ENCODE measurements around the gene PRICKLE2.

Gene PRICKLE2

DNA sequence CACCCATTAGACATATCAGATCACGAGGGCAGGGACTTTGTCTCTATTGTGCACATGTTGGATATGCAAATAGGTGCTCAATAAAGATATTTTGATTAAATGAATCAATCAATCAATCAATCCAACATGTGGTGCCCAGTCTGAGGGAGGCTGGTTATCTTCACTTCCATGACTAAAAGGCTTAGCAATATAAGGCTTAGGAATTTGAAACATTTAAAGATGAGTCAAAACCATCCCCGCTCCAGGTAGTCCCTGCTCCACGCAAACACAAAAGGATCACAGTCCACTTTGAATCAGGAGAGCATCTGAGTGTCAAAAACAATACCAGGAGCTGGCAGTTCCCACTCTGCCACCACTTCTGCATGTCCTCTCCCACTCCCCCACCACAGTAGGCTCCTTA, 25.8 kb upstream of the PRICKLE2 start:
- no peak for DNase-seq

DNA sequence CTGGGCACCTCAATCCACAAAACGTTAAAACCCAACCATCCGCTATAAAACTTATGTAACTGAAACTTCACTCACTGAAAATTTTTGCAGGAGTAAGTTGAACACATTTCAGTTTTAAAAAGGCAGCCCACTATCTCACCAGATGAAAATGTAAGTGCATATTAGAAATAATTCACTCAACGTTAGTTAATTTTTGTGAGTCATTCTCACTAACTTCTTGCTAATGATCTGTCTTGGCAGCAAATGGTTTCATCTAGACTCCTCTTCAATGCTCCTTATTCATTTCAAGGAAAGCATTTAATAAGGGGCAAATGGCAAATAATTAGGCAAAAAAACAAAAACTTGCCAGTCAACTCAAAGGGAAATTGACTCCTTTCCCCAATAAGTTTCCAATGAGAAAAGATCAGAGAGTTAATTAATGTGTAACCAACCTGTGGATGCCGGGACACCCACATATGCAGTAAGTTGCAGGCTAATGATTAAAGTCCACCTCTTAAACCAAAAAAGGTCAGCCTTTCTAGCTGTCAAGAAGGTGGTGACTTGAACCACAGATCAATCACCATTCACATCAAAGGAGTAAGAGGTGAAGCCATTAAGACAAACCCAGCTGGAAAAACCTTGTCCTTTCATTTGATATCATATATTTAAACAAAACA, 22.9 kb upstream of the PRICKLE2 start:
- no peak for DNase-seq

DNA sequence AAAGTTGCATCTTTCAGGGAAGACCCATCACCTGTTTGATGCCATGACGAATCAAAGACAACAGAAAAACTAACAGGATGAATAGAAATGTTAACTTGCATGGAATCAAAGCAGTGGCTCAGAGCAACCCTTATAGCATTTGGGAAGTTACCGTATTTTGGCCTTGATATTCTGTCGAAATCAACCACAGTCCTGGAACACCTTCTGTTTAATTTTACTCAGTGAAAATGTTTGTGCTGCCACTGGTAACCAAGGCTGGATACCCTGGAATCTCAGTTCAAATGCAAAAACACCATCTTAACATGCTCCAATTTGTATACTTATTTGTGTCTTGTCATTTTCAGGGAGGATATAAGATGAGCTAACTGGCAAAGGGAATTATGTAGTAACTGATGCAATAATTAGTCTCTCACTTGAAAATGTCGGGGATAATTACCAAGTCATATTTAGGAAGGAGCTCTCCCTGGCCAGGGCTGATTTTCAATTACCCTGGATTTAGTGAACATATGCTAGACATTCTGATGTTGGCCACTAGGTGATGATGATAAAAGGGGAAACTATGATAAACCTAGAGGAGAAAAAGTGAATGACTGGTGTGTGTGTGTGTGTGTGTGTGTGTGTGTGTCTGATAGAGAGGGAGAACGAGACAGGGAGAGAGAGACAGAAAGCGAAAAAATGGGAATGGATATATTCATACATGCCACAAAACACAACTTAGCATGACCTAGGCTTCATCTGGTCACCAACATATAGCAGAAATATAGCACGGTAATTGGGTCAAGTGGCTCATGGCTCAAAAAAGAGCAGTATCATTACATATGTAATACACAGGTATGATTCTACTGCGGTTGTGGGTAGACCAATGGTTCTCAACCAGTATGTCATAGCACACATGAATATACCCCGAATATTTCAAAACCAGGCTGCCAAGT, 19.0 kb upstream of the PRICKLE2 start:
- no peak for DNase-seq

DNA sequence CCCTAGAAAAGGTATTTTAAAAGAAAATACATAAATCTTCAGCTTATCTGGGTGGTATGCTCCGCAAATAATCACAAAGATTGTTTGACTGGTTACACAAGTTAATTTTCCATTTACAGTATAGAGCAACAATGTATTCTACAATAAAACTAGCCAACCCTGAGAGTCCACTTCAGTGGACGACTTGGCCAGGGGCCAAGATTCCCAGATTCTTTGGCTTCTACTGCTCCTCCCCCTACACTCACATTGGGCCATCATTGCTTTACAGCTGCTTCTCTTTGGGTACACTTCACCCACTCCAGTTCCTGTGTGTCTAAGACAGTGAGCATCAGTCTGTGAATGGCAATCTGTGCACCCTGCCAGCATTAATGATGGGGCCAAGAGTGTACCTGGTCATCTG, 17.2 kb upstream of the PRICKLE2 start:
- no peak for DNase-seq

DNA sequence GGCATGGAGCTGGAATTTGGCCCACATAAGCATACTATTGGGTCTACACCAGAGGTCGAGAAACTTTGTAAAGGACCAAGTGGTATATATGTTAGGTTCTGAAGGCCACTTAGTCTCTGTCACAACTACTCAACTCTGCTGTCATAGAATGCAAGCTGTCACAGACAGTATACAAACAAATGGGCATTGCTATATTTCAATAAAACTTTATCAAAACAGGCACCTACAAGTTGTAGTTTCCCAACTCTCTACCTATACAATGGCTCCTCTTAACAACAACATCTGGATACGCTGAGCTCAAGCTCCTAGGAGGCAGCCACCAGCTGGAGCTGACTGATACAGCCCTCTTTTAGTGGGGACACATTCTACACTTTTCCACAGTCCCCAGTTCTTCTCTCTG, 15.7 kb upstream of the PRICKLE2 start:
- DNase-seq, result no peak

DNA sequence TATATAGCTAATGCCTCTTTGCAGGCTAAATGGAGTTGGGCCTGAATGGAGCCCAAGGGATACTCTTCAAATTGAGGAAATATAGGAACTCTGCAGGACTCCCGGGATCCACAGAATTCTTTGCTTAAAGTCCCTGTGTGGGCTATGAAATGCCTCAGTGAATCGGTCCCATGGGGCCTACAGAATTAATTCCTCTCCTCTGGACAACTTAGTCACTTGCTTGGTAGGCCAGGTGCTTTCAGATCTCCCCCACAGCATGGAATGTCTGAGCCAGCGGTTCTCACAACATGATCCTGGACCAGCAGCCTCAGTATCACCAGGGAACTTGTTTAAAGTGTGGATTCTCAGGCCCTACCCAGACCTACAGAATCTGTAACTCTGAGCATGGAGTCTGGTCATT, 15.1 kb upstream of the PRICKLE2 start:
- no peak for DNase-seq

DNA sequence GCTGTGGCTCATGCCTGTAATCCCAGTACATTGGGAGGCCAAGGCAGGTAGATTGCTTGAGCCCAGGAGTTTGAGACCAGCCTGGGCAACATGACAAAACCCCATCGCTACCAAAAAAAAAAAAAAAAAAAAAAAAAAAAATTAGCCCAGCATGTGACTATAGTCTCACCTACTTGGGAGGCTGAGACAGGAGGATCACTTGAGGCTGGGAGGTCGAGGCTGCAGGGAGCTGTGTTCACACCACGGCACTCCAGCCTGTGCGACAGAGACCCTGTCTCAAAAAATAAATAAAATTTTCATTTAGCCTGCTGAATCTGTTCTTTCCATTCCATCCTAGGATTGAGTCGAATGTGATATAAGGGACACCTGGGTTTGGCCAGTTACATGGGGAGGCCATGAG, 14.6 kb upstream of the PRICKLE2 start:
- no peak for DNase-seq

DNA sequence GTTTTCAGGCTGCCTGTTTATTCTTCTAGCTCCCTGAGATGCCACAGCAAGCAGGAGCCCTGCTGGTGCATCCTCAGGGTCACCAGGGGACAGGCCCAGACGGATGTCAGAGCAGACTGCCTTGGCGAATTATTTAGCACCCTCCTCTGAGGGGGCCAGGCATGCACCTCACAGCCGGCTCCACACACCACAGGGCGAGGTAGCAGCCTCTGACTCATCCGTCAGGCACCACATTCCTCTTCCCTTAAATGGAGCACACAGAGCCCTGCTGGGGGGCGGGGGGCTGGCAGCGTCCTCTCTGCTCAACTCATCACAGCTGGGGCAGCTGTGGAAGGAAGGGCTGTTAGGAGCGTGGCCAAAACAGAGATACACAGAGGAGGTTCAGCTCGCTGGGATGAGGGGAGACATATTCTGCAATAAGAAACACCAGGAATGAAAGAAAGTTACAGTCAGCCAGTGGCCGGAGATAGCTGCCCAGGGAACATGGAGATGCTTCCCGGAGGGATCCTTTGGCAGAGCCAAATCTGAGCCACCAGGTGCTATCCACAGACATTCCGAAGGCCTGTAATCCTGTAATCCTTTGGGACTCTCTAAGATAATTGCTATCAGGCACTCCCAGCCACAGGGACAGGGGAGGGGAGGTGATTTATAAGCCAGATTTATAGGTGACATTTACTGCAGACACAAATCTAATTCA, 13.9 kb upstream of the PRICKLE2 start:
- no peak for DNase-seq

DNA sequence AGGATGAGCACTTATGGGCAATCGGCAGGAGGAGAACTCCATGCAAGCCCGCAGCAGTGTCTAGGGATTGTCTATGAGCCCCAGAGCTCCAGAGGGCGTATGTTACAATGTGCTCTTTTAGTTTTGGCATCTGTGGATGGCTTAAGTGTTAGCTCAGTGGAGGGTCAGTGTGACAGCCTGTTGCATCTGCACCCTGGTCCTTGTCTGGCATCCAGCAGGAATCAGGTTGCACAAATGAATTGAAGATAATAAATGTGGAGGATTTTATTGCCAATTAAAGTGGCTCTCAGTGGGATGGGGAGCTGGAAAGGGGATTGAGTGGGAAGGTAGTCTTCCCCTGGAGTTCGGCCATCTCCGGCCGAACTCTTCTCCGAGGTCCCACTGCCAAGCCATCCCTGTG, 11.8 kb upstream of the PRICKLE2 start:
- no peak for DNase-seq

DNA sequence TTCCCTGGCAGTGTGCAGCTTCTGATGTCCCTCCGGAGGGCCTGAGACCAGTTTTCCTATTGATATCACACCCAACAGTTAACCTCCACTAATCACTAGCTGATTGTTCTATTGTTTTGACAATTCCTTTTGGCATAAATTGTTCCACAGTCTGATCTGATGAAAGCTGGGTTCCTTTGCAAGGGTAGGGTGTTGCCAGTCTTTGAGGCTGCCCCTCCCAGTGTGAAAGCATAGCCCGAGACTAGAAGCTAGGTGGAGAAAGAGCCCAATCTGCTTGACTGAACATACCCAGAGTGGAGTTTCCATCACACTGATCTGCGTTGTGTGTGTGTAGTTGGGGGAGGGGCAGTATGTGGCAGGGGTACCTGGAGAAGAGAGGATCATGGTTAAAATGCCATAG, 10.3 kb upstream of the PRICKLE2 start:
- DNase-seq, result no peak

DNA sequence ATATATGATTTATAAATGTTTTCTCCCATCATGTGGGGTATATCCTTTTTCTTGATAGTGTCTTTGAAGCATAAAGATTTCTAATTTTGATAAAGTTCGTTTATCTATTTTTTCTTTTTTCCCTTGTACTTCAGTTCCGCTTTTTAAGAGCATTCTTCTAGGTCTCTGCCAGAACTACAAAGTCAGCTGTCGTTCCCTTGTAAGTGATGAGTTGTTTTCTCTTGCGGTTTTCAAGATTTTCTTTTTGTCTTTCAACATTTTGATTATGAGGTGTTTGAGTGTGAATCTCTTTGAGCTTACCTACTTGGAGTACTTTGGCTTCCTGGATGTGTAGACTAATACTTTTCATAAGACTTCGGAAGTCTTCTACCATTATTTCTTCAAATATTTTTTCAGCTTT, 9.3 kb upstream of the PRICKLE2 start:
- DNase-seq, result no peak

DNA sequence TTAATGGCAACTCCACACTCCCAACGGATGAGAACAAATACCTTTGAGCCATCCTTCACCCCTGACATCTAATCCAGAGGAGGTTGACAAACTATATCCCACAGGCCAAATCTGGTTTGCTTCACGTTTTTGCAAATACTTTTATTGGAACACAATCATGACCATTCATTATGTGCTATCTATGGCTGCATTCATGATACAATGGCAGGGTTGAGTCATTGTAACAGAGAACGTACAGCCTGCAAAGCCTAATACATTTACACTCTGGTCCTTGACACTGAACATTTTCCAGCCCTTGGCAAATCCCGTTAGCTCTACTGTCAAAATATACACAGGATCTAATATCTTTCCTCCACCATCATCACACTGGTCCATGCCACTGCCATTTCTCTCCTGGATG, 7.6 kb upstream of the PRICKLE2 start:
- DNase-seq, result no peak

DNA sequence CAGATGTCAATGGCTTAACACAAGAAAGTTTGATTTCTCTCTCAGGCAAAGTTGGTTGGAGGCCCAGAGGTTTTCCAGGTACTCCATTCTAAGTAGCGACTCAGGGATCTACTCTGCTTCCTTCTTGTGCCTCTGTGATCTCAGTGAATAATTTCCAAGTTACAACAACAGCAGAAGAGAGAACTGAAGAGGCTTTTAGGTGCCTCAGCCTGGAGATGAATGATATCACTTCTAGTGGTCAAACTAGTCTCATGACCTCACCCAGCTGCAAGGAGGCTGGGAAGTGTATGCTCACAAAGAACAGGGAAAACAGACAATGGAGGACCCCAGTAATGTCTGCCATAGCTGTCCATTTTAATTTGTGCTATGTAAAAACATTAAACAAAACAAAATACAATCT, 4.6 kb upstream of the PRICKLE2 start:
- DNase-seq, result no peak

DNA sequence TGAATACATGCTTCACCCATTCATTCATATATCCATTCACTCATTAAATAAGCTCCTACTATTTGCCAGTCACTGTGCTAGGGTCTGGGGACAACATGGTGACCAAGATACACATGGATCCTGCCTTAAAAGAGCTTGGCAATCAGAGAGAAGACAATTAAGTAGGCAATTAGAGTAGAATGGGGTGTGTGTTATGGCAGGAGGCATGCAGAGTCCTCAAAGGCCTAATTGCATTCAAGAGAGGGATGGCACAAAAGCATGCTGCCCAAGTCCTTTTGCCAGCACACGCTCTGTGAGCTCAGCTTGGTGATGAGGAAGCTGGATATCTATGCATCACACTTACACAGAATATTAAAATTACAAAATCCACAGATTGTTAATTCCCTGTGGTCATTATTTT, 2.8 kb upstream of the PRICKLE2 start:
- no peak for DNase-seq

DNA sequence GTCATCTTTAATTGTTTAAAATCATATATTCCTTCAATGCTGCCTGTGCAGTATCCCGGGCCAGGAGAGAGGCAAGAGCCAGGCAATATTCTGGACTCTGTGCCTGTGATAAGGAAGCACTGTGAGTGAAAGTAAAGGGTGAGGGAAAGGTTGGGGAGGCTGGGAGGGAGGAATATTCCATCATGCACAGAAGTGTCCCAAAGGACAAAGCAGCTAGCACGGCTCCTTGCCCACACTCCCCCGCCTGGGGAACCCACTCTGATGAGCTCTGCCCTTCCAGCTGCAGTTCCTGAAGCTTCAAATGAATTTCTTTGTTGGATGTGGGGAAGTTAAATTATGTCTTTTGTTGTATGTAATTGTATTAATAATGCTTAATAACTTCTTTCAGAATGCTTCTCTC, 1.5 kb upstream of the PRICKLE2 start:
- no peak for DNase-seq

DNA sequence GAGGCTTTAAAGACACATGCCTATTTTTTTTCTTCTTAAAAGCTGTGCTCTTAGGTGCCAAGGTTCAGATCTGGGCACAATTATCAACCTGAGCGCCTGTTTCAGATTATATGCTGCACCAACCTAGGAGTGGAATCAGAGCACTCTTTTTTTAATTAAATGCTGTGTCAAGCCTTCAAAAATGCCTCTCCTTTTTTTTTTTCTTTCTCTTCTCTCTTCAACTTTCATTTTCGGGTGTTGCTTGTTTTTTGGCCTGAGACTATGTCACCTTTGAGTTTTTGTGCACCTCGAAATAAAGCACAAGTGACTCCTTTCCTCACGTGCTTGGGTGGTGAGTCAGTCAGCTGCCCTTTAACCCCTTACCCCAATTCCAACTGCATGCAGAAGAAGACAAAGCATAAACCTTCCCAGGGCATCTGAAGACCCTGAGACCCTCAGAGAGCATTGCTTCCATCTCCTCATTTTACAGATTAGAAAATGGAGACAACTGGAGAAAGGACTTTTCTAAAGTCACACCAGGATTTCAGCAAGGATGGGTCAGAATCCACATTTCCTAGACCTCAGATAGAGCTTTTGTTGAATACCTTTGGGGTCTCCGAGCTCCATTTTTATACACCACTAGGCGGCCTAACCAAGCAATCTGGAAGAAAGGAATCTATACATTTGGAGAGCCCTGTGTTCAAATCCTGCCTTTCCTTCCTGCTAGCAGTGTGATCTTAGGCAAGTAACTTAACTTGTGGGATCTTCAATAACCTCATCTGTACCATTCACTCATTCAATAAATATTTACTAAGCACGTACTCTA, 631 bp upstream of the PRICKLE2 start:
- no peak for DNase-seq

DNA sequence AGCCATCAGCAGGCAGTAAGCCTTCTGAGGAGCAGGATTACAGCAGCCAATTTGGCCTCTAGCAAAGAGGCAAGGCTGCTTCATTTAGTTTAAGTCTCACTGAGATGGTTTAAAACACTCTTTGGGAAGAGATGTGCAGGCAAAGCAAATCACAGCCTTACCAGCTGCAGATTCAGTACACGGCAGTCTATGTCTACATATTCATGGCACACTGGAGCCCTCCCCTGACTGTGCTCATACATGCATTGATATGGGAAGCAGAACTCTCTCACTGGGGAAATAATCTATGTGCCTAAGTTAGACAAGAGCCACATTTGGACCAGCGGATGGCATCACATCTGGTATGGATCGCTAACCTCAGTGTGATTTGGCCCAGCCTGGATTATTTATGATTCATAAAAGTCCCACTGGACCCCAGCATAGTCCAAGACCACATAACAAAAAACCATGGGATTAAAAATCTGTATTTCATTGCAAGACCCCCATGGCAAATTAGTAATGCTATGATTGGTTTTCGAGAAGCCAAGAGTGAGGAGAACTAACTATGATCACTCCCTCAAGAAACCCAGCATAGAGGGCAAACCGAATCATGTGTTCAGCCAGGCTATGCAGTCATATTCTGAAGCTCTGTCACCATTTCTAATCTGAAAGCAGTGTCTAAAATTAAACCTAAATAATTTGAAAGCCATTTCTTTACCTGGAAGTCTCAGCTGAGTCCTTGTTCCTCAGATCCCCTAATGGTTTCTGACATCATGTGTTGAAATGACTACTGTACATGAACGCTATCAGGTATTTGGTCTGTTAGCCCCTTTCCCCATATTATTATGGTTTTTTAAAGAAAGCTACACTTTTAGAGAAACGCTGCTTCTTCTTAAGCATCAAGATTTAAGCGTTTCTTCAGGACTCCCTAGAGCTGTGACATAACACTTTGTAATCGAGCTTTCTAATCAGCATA, 1.2 kb downstream of the PRICKLE2 start:
- no peak for DNase-seq

DNA sequence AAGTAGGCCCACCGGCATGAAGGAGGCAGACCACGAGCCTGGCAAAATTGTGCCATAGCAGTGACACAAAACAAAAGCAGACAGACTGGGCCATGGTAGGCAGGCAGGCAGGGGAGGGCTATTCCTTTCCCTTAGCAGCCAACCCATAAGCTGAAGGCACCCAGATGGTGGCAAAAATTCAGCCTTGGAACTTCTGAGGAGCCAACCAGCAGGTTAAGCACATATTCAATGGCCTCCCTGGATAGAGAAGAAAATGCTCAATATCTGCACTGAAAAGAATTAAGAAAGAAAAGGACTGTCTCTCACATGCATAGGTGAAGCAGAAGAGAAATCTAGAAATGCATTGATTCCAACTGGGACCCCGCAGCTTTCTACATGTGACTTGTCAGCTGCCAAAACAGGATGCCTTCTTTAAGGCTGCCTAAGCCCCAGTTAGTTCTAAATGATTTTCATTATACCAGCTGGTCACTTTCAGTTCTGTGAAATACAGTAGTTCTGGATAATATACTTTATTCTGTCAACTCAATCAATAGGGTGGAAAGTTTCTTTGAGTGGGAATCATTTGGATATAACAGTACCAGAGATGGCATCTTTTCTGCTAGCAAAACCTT, 2.7 kb downstream of the PRICKLE2 start:
- no peak for DNase-seq

DNA sequence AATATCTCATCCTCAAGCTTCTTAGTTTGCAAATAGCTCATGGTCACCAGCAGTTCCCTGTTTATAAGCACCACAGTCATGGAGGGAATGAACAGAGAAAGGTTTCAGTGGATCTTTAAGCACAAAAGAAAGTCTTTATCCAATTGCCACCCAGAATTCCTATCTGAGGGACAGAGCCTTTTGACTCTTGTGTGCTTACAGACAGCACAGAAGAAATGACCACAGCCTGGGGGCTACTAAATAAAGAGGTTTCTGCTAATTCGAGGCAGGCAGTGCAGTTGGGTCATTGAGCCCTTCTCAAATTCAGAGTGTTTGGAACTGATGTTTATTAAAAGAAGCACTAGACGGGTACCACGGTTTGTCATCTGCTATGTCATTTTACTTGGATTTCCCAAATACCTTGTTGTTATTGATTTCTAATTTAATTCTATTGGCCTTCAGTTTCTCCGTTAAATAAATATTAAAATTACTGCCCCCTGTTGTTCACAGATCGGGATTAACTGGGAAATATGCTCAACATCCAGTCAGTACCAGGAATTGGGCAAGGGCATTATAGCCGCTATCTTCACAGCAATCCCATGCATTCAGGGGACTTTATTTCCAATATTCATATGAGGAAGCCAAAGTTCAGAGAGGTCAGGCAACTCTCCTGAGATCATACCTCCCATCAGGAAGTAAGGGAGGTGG, 3.6 kb downstream of the PRICKLE2 start:
- DNase-seq, result no peak

DNA sequence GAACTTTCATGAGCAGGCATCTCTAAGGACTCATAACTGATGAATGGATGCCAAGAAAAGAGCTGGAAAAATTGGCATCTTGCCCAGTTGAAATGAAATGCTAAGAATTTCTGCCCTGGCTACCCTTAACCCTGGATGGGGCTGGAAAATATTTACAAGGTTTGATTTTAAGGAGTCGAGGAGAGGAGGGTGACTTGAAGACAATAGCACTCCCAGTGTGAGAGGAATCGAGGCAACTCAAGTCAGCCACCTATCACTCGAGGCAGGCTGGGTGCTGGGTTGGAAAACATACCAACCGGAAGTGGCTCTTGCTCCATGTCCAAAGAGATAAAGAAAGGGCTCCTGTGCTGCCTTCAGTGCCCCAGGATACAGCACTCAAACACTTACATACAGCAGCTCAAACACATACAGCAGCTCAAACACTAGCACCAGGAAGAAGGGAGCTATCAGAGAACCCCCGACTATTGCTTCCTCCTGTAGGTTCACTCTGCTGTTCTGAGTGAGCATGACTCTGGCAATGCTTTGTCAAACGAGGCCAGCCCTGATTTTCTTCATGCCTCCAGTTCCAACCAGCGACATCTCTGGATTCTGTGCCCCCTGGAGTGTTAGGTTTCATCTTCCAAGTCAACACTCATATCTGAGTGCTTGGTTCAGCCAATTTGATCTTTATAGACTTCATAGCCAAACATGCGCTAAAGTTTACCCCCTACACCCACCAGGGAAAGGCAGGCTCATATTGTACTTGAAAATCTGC, 4.9 kb downstream of the PRICKLE2 start:
- no peak for DNase-seq
